Stimulated activated CD4-positive, alpha-beta T cell treated with anti-CD3 and anti-CD28 coated beads, Interleukin-15, amount 100 ng/mL, for 1 hour (primary cell): ENCODE measurements around the gene PGA5.

Source experiments
- DNase-seq, 2 donors: peaks; one replicate each; pipeline ENCODE4 v3.0.0-alpha.2; 2020; ENCODE audit warnings: low read depth in 1 of 2, low spot score in 1 of 2

Gene PGA5

DNA sequence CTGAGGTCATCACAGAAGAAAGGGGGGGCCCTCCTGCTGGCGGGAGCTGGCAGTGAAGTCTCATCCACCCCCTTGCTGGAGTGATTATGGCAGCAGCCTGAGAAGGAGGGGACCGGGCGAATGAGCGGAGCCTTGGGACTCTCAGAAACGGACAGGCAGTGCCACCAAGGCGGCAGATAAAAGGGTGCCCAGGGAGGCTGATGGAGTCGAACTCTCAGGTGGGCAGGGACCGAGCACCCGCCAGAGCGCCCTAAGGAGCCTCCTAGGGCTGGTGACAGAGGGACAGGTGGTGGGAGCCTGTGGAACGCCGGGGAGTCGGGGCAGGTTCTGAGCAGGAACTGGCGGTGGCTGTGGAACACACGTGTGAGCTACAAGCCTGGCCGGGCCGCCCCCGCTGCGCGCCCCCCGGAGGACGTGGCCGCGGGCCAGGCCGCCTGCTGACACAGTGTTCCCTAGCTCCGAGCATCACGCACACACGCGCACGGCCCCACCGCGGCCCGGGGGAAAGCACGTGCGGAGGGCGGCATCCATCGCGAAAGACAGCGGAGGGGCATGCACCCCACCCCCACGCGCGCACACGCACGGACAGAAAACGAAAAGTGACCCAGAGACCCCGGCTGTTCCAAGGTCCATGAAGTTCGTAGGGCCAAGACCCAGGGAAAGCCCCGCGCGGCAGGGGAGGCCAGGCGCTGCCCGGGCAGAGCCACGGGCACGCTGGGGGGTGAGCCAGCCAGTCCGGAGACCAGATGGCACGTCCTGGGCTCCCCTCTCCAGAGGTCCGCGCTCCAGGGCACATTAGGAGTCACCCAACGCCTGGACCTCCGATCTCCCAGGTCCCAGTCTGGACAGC is 53.1 kb downstream of the PGA5 start:
- DNase-seq, result peak in 1 of 2 donors; percentile 46

DNA sequence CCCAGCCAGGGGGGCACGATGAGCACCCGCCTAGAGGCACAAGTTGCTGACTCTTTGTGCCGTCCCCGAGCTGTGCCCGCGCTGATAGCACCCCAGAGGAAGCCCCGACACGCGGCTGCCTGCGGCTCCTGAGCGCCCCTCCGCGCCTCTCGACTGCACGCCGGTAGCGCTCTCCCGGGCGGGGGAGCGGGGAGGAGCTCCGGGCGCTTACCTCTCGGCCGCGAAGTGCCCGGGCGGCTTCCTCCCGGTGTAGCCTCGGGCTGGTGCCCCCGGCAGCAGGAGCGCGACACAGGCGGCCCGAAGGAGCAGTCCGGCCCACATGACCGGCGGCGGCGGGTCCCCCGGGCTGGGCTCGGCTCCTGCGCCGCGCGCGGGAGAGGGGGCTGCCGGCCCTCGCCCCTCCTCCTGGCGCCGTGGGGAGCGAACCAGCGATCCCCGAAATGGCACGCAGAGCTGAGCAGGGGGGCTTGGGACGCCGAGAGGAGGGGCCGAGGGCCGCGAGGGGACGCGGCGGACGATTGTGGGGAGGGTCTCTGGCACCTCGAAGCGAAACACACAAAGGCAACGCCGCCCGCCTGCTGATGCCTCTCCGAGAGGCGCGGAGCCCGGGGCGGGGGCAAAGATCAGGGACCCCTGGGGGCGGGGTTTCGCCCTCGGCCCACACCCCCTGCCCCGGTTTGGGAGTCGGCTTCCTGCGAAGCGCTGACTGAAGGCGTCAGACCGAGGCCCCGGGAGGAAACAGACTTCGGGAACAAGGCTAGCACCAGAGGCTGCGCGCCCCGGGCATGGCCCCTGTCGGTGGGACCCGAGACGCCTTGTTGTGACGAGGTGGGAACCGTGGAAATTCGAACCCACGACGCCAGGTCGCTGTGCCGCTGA is 54.0 kb downstream of the PGA5 start, which contains the start of gene VWCE:
TSS of gene VWCE (minus strand) at position 600 of the 879 bp plus-strand sequence. CDS start at position 321, 279 bp downstream.
- peak; percentile 13 to 65 for DNase-seq

DNA sequence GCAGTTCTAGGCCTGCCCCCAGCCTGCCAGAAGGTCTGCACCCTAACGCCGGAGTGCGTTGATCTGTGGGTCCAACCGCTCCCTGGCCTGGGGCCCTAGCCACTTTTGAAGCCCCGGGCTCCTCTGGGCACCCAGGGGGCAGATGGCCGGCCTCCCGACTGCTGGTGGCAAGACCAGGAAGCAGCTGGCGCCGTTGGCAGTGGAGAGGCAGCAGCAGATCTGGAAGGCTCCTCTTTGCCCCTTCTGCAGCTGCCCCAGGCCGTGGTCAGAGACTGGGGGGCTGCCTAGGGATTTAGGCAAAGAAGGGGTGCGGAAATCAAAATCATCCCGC is 54.6 kb downstream of the PGA5 start:
- DNase-seq, result no peak

DNA sequence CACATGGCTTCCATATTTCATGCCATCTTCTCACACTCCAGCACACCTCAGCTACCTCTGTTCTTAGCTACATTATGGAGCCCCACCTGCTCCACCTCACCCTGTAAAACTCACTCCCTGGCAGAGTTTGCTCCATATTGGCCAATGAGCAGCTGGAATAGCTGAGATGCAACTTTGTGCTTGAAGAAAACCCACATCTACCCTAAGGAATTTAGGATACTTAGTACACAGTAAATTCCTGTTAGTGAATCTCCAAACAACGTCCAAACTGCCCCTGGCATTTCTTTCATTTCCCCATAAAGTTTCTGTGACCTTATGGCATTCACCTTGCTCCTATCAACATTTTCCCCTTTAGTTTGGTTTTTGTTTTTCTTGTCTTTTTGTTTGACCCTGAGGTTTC is 56.4 kb downstream of the PGA5 start:
- no peak for DNase-seq

DNA sequence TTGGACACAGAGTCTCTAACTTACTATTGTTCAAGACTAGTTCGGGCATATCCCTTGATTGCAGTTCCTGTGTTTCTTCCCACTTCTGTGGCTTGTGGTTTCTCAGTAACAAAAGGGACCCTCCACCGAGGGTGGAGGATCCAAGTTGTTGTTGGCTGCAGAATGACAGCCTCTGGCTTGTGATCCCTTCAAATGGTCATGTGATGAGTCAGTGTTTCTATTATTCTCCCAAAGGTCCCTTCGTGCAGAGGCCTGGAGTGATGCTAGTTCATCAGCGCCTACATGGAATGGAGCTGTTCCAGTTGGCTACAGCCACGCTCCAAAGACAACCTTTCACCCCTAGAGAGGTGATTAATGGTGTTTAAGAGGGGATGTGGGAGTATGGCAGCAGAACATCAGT is 56.8 kb downstream of the PGA5 start:
- no peak for DNase-seq

DNA sequence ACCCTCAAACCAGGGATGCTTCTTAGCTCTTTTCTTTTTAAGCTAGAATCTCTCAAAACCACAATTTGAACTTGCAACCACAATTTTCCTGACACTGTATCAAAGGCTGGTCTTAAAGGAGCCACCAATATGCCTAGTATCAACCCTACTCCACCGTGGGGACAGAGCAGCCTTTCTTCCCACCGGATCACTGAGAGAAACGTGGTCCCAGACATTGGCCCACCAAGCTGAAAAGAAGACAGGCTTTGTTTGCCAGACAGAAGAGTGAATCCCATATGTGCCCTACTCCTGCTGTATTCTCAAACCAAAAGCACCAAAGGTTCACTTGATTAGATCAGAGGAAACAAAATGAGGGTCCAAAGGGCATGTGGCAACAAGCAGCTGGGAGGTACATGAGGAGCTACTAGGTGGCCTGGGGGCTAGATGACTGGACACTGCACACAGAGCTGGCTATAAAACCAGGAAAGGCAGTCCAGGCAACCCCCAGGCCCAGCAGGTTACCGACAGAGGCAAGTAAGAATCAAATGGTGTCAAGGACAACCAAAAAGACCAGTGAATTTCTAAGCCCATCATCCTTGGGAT is 57.8 kb downstream of the PGA5 start:
- DNase-seq, result no peak
